ENCODE results near the gene KIF21A. TPM values are rescaled to one million over a fixed set of nuclear protein-coding genes. Genes with fewer than 3 reads are reported as not detected.

Gene KIF21A
- total and polyA plus RNA-seq, 2 of the 13 experiments (the other 11 are each of a cell fraction or from before 2014, with no cell fraction given) = 20.6 to 39.7 TPM

DNA sequence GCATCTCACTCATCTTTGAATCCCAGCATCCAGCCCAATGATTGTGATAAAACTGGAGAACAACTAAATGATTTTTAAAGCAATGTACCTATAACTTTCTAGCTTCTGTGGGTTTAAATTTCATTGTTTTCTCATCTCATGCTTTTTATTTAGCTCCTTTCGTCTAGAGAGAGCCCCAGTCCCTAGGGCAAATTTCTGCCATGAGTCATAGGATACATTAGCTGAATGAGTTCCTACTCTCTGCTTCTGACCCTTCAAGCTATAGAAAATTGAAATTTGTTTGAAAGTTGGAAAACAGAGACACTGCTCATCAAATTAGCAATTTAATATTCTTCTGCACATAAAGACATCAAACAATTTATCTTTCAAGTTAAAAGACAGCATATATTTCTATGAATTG is 113.9 kb downstream of the KIF21A start:
- ChIA-PET POLR2A (no interaction called here), CTCF (ENCODE audit: low intra/inter-chr PET ratio, low total read pairs) (no interaction called here)
- Histone ChIP-seq H3K4me1 (ENCODE audit: insufficient read depth, low read length) (no peaks in the 10 kb centered on the region), H3K4me2 (ENCODE audit: low read depth, low read length) (no peak overlapping the region), H3K36me3 (replicated peaks in 1 of 2; ENCODE audit: control insufficient read depth in 1 of 2, insufficient read depth in 2 of 2, low read length in 2 of 2) (peaks cover 5 to 19% of the 10 kb centered on the region in 2 experiments; a peak in 4 of 5 replicates), H3K27ac (ENCODE audit: extremely low read length, insufficient read depth, low read length) (no peak overlapping the region), H4K20me1 (ENCODE audit: insufficient read depth, low read length) (no peaks in the 10 kb centered on the region), H3K4me3 (replicated peaks in 1 of 3; ENCODE audit: insufficient read depth in 1 of 3, low read depth in 2 of 3, low read length in 3 of 3) (no peak overlapping the region), H2AFZ (ENCODE audit: low read length) (no peak overlapping the region), H3K9ac (ENCODE audit: insufficient read depth, low read depth, low read length) (no peak overlapping the region), H3K9me3 (ENCODE audit: low read length) (no peaks in the 10 kb centered on the region), H3K79me2 (ENCODE audit: insufficient read depth, low read length) (no peaks in the 10 kb centered on the region), H3K27me3 (ENCODE audit: control insufficient read depth in 1 of 2, insufficient read depth in 2 of 2, low read length in 2 of 2) (no peaks in the 10 kb centered on the region)
- no peak for DNase-seq (ENCODE audit: low spot score)
- ATAC-seq = no peak
- intact Hi-C loops (cut with micrococcal nuclease; ENCODE audit: unreplicated experiment) = no loop called here
- FAIRE-seq = no peak
- WGBS (ENCODE audit: low lambda C conversion rate) = 97% methylated on average over 1 of the region's 1 CpG
- no TSS peak for BruUV-seq (replicated peaks)
- in situ Hi-C loops (cut with HindIII; ENCODE audit: extremely low pct_ligation_motif_present, low pct_unique_long_range_greater_than_20kb) = no loop called here
- TF ChIP-seq KLF16 (CRISPR knock-in tag; IDR thresholded peaks at IDR 0.05) (no peak), E2F1 (CRISPR knock-in tag; IDR thresholded peaks at IDR 0.05) (no peak), RNF2 (conservative IDR thresholded peaks at IDR 0.05; ENCODE audit: low read depth) (no peak), ZNF446 (CRISPR knock-in tag; IDR thresholded peaks at IDR 0.05) (no peak), ZBTB43 (CRISPR knock-in tag; conservative IDR thresholded peaks at IDR 0.05) (no peak), ZNF460 (CRISPR knock-in tag; IDR thresholded peaks at IDR 0.05; ENCODE audit: borderline replicate concordance) (no peak), ZBTB37 (CRISPR knock-in tag; IDR thresholded peaks at IDR 0.05) (no peak), SRSF9 (IDR thresholded peaks at IDR 0.05; ENCODE audit: borderline replicate concordance, insufficient read depth, low read depth, low read length, poor library complexity, severe bottlenecking) (no peak), HNF4A (CRISPR knock-in tag; IDR thresholded peaks at IDR 0.05) (no peak), ZNF432 (CRISPR knock-in tag; IDR thresholded peaks at IDR 0.05; ENCODE audit: borderline replicate concordance) (no peak)
- TF ChIP-seq, protein P1, sequence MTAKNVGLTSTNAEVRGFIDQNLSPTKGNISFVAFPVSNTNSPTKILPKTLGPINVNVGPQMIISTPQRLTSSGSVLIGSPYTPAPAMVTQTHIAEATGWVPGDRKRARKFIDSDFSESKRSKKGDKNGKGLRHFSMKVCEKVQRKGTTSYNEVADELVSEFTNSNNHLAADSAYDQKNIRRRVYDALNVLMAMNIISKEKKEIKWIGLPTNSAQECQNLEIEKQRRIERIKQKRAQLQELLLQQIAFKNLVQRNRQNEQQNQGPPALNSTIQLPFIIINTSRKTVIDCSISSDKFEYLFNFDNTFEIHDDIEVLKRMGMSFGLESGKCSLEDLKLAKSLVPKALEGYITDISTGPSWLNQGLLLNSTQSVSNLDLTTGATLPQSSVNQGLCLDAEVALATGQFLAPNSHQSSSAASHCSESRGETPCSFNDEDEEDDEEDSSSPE (CRISPR knock-in tag; IDR thresholded peaks at IDR 0.05) = no peak
